ENCODE data around the gene ILDR1.

The ILDR1 gene

DNA sequence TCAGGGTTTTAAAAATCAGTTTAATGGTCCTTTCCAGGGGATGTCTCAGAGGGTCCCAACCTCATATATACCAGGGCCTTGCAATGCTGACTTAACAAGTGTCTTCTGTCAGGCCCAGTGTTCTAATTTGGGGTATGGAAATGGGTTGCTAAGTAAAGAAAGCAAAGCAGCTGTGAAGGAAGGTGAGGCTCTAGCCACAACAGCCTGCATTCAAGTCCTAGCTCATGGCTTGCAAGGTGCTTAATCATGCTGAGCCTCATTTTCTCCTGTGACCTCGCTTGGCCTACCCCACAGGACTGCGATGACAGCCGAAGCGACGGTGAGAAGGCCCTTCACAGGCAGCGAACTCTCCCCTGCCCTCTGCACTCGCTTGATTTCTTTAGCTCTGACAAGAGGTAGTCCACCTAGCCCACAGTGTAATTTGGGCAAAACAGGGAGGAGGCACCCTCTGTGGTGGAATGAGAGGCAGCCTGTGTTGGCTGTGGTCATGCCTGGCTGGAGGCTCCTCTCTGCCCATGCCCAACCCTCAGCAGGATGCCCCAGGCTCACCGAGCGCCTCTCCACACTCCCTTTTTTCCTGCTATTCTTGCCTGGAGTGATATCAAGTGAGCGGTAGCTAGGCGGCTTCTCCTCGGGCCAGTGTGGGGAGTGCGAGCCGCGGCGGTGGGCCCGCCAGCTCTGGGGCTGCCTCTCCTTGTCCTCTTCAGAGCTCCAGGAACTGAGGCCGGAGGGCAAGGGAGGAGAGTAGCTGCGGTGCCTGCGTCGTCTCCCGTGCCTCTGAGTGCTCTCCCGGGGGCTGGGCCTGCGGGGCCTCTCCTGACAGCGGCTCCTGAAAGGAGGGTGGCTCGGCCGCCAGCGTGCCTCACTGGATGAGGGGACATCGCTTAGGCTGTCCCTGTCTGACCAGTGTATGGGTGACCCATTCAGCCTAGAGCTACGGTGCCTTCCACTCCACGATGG is 29.2 kb downstream of the ILDR1 start:
- no peak for DNase-seq

- DNase-seq = no peak
Observed at GRCh38 chr3:121989943-121990342, 32.1 kb downstream of the ILDR1 start.

- DNase-seq = no peak
Observed at GRCh38 chr3:121988146-121988545, 33.9 kb downstream of the ILDR1 start.

DNA sequence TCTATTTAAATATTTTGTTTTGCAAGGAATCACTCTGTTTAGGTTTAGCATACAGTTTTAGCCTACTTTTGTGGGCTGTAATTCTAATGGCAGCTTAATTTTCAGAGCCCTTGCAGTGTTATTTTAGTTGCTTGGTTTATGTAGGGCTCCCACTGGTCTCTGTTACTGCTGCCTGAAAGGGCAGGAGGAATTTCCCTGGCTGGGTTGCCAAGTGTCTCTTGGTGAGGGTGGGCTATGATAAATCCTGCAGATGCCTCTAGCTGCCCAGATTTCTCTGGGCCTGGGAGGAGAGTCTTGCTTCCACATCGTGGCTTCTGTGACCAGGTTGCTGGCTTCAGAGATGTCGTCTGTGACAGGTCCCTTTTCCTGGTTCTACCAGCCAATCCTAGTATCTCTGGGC is 36.2 kb downstream of the ILDR1 start:
- DNase-seq = no peak

GRCh38 chr3:121981473-121981872 is 40.6 kb downstream of the ILDR1 start:
- DNase-seq = no peak

DNA sequence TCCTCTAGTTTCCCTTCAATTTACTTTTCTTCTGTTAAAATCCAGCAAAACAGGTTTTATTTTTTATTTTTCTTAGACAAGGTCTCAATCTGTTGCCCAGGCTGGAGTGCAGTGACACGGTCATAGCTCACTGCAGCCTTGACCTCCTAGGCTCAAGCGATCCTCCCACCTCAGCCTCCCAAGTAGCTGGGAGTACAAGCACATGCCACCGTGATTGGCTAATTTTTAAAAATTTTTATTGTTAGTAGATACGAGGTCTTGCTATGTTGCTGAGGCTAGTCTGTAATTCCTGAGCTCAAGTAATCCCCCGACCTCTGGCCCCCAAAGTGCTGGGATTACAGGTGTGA is 41.6 kb downstream of the ILDR1 start:
- DNase-seq = no peak

DNA sequence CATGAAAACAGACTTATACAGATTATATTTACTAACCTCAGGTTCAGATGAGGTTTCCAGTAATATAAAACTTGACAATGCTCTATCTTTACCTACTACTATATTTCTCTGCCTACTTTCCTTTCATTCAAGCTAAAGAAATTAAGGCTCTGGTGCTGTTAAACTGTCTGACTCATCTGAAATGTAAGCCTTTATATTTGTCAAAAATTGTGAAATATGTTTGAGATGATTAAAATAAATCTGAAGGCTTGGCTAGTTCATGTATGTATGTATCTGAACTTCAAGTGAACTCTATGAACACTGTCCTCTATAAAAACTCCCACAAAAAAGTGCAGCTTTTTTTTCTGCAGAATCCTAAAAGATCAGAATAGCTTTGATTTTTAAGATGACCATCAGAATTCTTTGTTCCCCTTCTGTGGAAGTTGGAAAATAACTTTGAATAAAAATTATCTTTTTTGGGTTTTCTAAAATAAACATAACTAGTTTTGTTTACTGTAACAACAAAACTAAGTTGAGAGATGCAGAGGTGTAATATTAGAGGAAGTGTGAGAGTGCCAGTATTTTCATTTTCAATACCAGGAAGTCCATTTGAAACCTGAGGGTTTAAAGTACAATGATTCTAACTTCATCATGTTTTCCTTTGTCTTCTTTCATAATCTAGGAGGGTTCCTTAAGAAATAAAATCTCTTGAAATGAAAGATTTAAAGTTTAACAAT is 42.2 kb downstream of the ILDR1 start:
- DNase-seq = no peak

GRCh38 chr3:121979246-121979645 is 42.8 kb downstream of the ILDR1 start:
- DNase-seq = no peak

- no peak for DNase-seq
Observed at GRCh38 chr3:121976727-121977126, 45.3 kb downstream of the ILDR1 start.

DNA sequence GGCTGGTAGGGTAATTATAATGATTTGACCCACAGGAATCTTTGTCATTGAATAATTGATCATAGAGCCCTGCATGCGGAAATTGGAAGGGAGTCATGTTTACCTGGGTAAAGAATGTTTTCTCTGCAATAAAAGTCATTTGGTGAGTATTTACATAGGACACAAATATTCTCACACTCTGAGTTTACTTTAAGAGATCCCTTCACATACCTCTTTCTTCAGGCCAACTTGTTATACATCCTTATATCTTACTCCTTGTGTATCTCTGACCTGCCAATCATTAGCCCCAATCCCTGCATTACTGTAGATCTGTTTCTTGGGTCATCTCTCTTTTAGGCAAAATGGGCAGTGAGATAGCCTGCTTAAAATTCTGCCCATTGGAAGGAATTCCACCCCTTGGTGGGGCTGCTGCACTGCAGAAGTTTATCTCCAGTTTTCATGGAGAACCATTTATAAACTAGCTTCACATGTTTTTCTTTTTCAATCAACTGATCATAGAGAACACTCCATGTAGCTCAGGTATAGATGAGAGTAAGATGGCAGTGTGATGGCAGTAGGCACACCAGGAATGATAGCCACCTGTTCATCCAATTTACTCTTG is 46.2 kb downstream of the ILDR1 start:
- no peak for DNase-seq

DNA sequence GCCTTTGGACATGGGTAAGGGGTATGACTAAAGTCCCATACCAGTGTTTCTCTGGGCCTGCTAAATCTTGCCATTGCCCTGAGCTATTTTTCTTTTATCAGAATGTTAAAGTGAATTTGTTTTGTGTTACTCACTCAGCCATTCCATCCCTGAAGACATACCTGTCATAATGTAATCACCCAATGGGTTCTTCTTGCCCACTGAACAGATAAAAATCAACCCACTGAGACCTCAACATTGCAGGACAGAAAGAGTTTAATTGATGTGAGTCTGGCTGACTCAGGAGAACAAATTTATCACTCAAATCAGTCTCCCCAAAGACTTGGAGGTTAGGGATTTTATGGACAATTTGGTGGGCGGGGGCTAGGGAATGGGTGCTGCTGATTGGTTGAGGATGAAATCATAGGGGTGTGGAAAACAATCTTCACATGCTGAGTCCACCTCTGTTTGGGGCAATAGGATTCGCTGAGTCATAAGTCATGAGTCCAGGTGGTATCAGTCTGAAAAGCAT is 47.4 kb downstream of the ILDR1 start:
- no peak for DNase-seq

DNA sequence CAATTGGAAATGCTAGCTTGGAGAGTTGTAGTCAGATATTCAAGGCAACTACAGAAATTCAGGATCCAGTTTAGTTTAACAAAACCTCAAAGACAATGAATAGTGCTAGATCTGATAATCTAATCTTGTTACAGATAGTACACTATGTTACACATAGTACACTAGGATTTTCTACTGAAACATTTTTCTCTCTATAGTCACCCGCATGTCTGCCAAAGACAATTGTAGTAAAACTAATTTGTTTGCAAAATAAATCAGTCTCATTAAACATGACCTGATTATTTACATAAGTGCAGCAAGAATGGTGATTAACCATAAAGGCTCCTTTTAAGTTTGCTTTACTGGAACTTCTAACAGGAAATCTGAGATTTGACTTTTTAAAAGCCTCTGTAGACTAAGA is 52.0 kb downstream of the ILDR1 start:
- DNase-seq = no peak

GRCh38 chr3:121969631-121970030 is 52.4 kb downstream of the ILDR1 start:
- no peak for DNase-seq

DNA sequence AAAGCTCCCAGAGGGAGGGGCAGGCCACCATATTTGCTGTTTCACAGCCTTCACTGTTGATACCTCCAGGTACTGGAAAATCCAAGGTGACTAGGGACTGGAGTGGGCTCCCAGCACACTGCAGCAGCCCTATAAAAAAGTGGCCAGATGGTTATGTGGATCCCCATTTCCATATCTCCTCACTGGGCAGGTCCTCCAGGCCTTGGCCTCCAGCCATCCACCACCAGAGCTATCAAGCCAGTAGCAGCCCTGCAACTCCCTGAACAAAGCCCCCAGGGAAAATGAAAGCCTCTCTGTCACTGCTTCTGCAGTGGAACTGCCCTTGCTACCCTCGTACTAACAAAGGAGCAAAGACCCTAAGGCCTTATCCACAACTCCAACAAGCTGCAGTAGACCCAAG is 58.4 kb downstream of the ILDR1 start:
- DNase-seq = no peak

DNA sequence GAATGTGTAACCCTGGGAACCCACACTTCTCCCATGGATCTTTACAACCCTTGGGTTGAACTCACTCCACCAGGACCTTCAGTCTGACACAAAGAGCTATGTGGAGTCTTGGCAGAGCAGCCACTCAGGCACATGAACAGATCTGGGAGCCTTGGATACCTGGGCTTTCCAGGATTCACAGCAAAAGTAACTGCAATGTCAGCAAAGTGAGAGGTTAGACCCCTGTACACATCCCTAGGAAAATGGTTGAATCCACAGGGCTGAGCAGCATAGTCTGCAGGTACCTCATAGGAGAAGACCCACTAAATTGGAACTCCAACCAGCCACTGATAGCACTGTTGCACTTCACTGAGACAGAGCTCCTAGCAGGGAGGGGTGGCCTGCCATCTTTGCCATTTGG is 59.6 kb downstream of the ILDR1 start:
- no peak for DNase-seq

- DNase-seq = no peak
Observed at GRCh38 chr3:121961283-121961682, 60.8 kb downstream of the ILDR1 start.

- DNase-seq = no peak
Observed at GRCh38 chr3:121958801-121959200, 63.2 kb downstream of the ILDR1 start.

DNA sequence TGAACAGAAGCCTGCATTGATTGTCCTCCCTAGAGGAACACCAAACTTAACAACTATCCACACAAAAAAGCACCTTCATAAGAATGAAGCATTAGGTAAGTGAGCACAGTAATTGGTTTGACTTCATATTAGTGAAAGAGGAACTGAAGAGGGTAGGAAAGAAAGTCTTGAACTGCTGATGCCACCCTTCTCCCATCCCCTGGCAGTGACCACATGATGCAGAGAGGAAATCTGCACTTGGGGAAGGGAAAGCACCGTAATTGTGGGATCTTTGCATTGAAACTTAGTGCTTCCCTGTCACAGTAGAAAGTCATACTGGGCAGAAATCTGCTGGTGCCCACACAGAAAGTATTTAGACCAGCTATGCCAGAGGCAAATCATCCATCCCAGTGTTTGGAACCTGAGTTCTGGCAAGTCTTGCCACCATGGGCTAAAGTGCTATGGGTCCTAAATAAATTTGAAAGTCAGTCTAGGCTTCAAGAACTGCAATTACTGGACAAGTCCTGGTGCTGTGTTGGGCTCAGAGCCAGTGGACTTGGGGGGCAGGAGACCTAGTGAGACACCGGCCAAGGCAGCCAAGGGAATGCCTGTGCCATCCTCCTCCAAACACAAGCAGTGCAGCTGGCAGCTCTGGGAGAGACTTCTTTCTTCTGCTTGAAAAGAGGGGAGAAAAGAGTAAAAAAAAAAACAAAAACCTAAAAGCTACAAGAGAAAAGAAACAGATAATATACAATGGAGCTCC is 64.2 kb downstream of the ILDR1 start:
- no peak for DNase-seq

GRCh38 chr3:121956363-121956762 is 65.7 kb downstream of the ILDR1 start:
- DNase-seq = no peak

DNA sequence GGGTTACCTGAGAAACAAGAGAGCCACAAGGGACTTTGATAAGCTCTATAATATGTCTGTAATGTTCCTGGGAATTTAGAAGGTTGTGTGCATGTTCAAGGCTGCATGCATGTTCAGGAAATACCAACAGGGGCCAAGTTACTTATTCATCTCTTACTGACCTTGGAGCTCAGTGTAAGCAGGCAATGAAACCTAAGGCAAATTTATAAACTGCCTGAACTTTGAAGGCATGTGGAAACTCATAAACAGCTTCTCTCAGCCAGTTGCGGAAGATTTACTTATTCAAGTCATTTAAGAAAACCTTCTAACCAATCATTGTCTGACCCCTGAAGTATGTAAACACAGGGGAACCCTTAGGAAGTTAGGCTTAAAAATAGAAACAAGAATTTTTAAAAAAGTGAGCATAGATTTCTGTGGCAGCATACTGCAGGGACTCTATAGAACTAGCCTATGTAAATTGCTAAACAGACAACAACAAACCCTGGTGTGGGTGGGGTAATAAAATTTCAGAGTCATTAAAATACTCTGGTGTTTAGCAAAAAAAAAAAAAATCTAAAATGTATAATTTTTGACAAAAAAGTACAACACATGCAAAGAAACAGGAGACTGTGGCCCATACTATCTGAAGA is 70.6 kb downstream of the ILDR1 start:
- peak; percentile 9 for DNase-seq

DNA sequence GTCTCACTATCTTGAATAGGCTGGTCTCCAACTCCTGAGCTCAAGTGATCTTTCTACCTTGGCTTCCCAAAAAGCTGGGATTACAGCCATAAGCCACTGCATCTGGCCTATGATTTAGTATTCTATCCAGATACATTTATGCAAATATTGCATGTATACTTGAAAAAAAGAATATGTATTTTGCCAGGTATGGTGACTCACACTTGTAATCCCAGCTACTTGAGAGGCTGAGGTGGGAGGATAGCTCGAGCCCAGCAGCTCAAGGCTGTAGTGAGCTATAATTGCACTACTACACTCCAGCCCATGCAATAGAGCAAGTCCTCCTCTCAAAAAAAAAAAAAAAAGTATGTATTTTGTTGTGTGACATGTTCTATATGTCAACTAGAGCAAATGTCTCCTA is 73.4 kb downstream of the ILDR1 start:
- no peak for DNase-seq

- no peak for DNase-seq
Observed at GRCh38 chr3:121943431-121943830, 78.6 kb downstream of the ILDR1 start.

Measured in right kidney (tissue), 1 donor.